B cell (primary cell): ENCODE data around the gene HMGB2. TPM values are rescaled to one million over a fixed set of nuclear protein-coding genes. Genes with fewer than 3 reads are reported as not detected.

Experiments
- ATAC-seq: fragments of 200-7000 bp; cut with Tn5 transposase; one replicate; pipeline ENCODE4 v1.10.0; 2021; ENCODE audit warnings: low read depth, mild to moderate bottlenecking, moderate number of reproducible peaks, moderate library complexity
- CTCF ChIA-PET: fragments of 350-600 bp; sonication (Branson Sonifier 250); formaldehyde crosslinking; loops from one replicate; lab custom pipeline; 2021; ENCODE audit warnings: antibody characterized with exemption, inconsistent platforms; lab: Charles Lee
- POLR2A ChIA-PET: fragments of 350-600 bp; sonication (Branson Sonifier 250); formaldehyde crosslinking; loops from one replicate; lab custom pipeline; 2021; ENCODE audit warnings: antibody characterized with exemption; lab: Charles Lee
- DNase-seq: peaks from one replicate; pipeline ENCODE4 v3.0.0; 2013
- H2AFZ ChIP-seq: 2 replicates; pipeline ENCODE4 v1.6.1; 2012; ENCODE audit warnings: mild to moderate bottlenecking, low read depth, low read length; ENCODE audit not compliant: insufficient read depth, poor library complexity, severe bottlenecking
- H3K27ac ChIP-seq, 2 donors: 1 replicate in 1 of 2; 2 replicates in 1 of 2; pipeline ENCODE4 v1.5.1; 2012 to 2013; ENCODE audit warnings: low read length in 2 of 2, mild to moderate bottlenecking in 2 of 2, moderate library complexity in 1 of 2
- H3K27me3 ChIP-seq, 4 experiments: fragments of 200-600 bp in 1 of 4; sonication (generic) in 1 of 4; replicated peaks in 1 of 4; 1 replicate in 2 of 4; 2 replicates in 2 of 4; pipeline versions ENCODE4 v1.6.1 to v1.7.0; 2013 to 2016; ENCODE audit warnings: low read length in 3 of 4, mild to moderate bottlenecking in 2 of 4, mixed read lengths in 1 of 4, moderate library complexity in 1 of 4; ENCODE audit not compliant: insufficient read depth in 4 of 4, control insufficient read depth in 3 of 4; ENCODE audit errors: control extremely low read depth in 1 of 4
- H3K36me3 ChIP-seq, 2 experiments: replicated peaks in 1 of 2; 1 replicate in 1 of 2; 2 replicates in 1 of 2; pipeline versions ENCODE4 v1.6.1 to v1.7.1; 2013; ENCODE audit warnings: low read length in 1 of 2; ENCODE audit not compliant: insufficient read depth in 2 of 2, control insufficient read depth in 1 of 2; ENCODE audit errors: control extremely low read depth in 1 of 2, extremely low read depth in 1 of 2
- H3K4me1 ChIP-seq, 2 donors: fragments of 200-600 bp in 1 of 2; sonication (generic) in 1 of 2; 1 replicate in 1 of 2; 2 replicates in 1 of 2; pipeline versions ENCODE4 v1.5.1 to v1.6.1; 2013 to 2017; ENCODE audit warnings: low read length in 2 of 2; ENCODE audit not compliant: control insufficient read depth in 2 of 2, insufficient read depth in 2 of 2
- H3K4me2 ChIP-seq: replicated peaks from 2 replicates; pipeline ENCODE3; 2012; ENCODE audit warnings: mild to moderate bottlenecking, low read depth, low read length; ENCODE audit not compliant: poor library complexity, severe bottlenecking
- H3K4me3 ChIP-seq, 5 experiments: fragments of 200-600 bp in 1 of 5; sonication (generic) in 1 of 5; 1 replicate in 3 of 5; 2 replicates in 2 of 5; pipeline versions ENCODE4 v1.5.1 to v1.7.0; 2011 to 2016; ENCODE audit warnings: low read length in 4 of 5, mild to moderate bottlenecking in 4 of 5, low read depth in 2 of 5, control low read depth in 1 of 5, moderate library complexity in 1 of 5; ENCODE audit not compliant: insufficient read depth in 1 of 5; ENCODE audit errors: control extremely low read depth in 1 of 5, extremely low read depth in 1 of 5
- H3K79me2 ChIP-seq: fragments of 200-600 bp; sonication (generic); one replicate; pipeline ENCODE4 v1.6.0; 2016; ENCODE audit warnings: low read length; ENCODE audit not compliant: control insufficient read depth, insufficient read depth
- H3K9ac ChIP-seq: fragments of 200-600 bp; sonication (generic); 2 replicates; pipeline ENCODE4 v1.6.1; 2017; ENCODE audit warnings: mild to moderate bottlenecking, low read length, moderate library complexity
- H3K9me3 ChIP-seq, 3 donors: one replicate each; pipeline versions ENCODE4 v1.6.1 to v1.7.1; 2013; ENCODE audit warnings: low read length in 2 of 3; ENCODE audit not compliant: control insufficient read depth in 2 of 3, insufficient read depth in 1 of 3; ENCODE audit errors: control extremely low read depth in 1 of 3
- H4K20me1 ChIP-seq: 2 replicates; pipeline ENCODE4 v1.6.0; 2012; ENCODE audit warnings: mild to moderate bottlenecking, low read length; ENCODE audit not compliant: insufficient read depth, control insufficient read depth, poor library complexity, severe bottlenecking
- H3K27ac Mint-ChIP-seq: one replicate; pipeline ENCODE4 v1.8.0; 2021; ENCODE audit warnings: mixed read lengths
- H3K27me3 Mint-ChIP-seq: one replicate; pipeline ENCODE4 v1.8.0; 2021; ENCODE audit warnings: mixed read lengths
- H3K4me1 Mint-ChIP-seq: one replicate; pipeline ENCODE4 v1.8.0; 2021; ENCODE audit warnings: mixed read lengths
- H3K4me3 Mint-ChIP-seq: one replicate; pipeline ENCODE4 v1.8.0; 2021; ENCODE audit warnings: mixed read lengths
- H3K9me3 Mint-ChIP-seq: one replicate; pipeline ENCODE4 v1.8.0; 2022; ENCODE audit warnings: mixed read lengths; ENCODE audit not compliant: insufficient read depth
- EZH2 ChIP-seq: IDR thresholded peaks from 2 replicates; pipeline ENCODE4 v1.6.1; 2012; ENCODE audit warnings: borderline replicate concordance, low read depth, mild to moderate bottlenecking, moderate library complexity, low read length; ENCODE audit not compliant: insufficient read depth, poor library complexity, severe bottlenecking
- WGBS: methylation state at CpG from one replicate; pipeline ENCODE4 v1.1.5; 2013; ENCODE audit warnings: missing lambda C conversion rate; ENCODE audit not compliant: insufficient coverage; 5-methylcytosine and 5-hydroxymethylcytosine counted together
- intact Hi-C: fragments of 100-400 bp; cut with micrococcal nuclease; formaldehyde crosslinking; loops from one replicate; pipeline ENCODE4 v1.10.0; 2022
- polyA plus RNA-seq: library from polyadenylated mRNA; depleted of rRNA; stranded (reverse); fragments of >200 nt; gene quantifications from 2 replicates; pipeline ENCODE4 v1.2.3, GENCODE V29; 2012
- total RNA-seq, 2 donors: library from RNA; stranded (reverse); fragments of 120-200 nt in 1 of 2; gene quantifications; 1 replicate in 1 of 2; 2 replicates in 1 of 2; pipeline versions ENCODE4 v1.2.3 to v1.2.4, GENCODE V29; 2013 to 2022
- TF ChIP-seq, protein P1 (sequence below): fragments of 200-600 bp; IDR thresholded peaks from one replicate; pipeline ENCODE4 v1.8.0; 2022; ENCODE audit warnings: antibody characterized with exemption, mild to moderate bottlenecking

HMGB2 gene
- total and polyA plus RNA-seq, 2 donors (not counting 1 experiment from before 2014, with no cell fraction given), result 44.1 to 82.5 TPM

DNA sequence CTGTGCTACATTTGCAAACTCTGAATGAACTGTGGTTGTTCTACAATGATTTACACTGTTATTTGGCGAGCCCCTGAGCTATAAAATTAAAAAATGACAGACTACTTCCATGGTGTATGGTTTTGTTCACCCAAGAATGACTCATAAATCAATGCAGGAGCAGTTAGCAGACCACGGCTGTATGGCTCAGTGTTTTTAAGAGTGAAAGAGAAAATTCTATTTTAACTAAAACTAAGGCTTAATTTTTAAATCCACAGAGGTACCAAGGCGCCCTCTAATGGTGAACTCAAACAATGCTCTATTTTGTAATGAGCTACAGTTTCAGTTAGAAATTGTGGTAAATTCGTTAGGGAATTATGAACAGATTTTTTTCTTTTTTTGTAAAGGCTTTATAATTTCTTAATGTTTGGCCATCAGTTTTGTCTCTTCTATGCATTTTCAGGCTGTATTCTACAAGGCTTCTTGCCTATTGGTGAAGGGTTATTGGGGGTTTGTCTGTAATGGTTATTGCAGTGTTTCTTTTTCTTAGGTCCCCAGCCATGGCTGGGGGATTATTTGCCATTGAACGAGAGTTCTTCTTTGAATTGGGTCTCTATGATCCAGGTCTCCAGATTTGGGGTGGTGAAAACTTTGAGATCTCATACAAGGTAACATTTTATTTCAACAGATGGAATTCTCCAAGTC lies 32.5 kb downstream of the HMGB2 start:
- peaks cover 2% of the 10 kb centered on the region for H3K4me1 Mint-ChIP-seq
- H3K27me3 Mint-ChIP-seq, result no peaks in the 10 kb centered on the region
- H3K27ac ChIP-seq, result no peak overlapping the region
- H4K20me1 ChIP-seq, result no peaks in the 10 kb centered on the region
- H2AFZ ChIP-seq, result no peak overlapping the region
- H3K4me3 Mint-ChIP-seq, result no peak overlapping the region
- no peak overlapping the region for H3K9ac ChIP-seq
- no peaks in the 10 kb centered on the region for H3K4me1 ChIP-seq
- no peaks in the 10 kb centered on the region for H3K9me3 Mint-ChIP-seq
- no peak for ATAC-seq
- ChIA-PET POLR2A (interaction anchor here (0.6 kb wide), 1 partner anchor 134 kb away, joined by 5 read pairs; no protein-coding TSS in a partner anchor), CTCF (interaction anchor here (0.5 to 3.8 kb wide), 36 partner anchors 8 to 939 kb away, joined by 3 to 115 read pairs (median 4); no protein-coding TSS in a partner anchor)
- intact Hi-C loops, result loop anchor here (1.0 to 5.0 kb wide), 2 partner anchors 274 to 288 kb away; no protein-coding TSS in a partner anchor
- peak; percentile 34 for DNase-seq
- no CpG with 5 or more reads among the region's 5 CpGs for WGBS
- no peaks in the 10 kb centered on the region for H3K27me3 ChIP-seq
- no peak overlapping the region for H3K27ac Mint-ChIP-seq
- TF ChIP-seq, protein P1, sequence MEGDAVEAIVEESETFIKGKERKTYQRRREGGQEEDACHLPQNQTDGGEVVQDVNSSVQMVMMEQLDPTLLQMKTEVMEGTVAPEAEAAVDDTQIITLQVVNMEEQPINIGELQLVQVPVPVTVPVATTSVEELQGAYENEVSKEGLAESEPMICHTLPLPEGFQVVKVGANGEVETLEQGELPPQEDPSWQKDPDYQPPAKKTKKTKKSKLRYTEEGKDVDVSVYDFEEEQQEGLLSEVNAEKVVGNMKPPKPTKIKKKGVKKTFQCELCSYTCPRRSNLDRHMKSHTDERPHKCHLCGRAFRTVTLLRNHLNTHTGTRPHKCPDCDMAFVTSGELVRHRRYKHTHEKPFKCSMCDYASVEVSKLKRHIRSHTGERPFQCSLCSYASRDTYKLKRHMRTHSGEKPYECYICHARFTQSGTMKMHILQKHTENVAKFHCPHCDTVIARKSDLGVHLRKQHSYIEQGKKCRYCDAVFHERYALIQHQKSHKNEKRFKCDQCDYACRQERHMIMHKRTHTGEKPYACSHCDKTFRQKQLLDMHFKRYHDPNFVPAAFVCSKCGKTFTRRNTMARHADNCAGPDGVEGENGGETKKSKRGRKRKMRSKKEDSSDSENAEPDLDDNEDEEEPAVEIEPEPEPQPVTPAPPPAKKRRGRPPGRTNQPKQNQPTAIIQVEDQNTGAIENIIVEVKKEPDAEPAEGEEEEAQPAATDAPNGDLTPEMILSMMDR, result peak; percentile 85
- TF ChIP-seq EZH2, result no peak
- no peak overlapping the region for H3K4me3 ChIP-seq
- H3K9me3 ChIP-seq, result no peaks in the 10 kb centered on the region
- H3K36me3 ChIP-seq, result peaks cover 7 to 9% of the 10 kb centered on the region in 2 experiments
- no peaks in the 10 kb centered on the region for H3K79me2 ChIP-seq
- H3K4me2 ChIP-seq, result no peak overlapping the region

DNA sequence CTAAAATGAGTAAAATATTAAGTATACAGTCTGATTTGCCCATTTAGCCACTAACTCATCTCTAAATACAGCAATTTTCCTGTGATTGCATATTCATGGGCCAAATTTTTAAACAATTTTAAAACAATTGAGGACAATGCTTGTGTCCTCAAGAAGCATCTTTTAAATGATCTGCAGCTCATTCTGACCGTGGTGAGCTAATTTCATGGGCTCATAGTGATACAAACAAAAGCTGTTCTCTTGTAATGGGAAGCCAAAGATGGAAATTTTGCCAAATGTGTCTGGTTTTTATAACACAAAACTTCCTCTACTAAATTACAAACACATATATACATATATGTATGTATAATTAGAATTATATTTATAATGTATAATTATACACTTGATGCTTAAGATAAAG lies 39.7 kb downstream of the HMGB2 start:
- POLR2A ChIA-PET, result no interaction called here

More for the DNA sequence above, 39.7 kb downstream of the HMGB2 start:
- H3K4me1 ChIP-seq, result no peaks in the 10 kb centered on the region
- no peak overlapping the region for H3K4me2 ChIP-seq
- DNase-seq, result no peak
- intact Hi-C loops, result no loop called here
- Mint-ChIP-seq H3K4me3 (no peak overlapping the region), H3K4me1 (no peaks in the 10 kb centered on the region), H3K9me3 (no peaks in the 10 kb centered on the region), H3K27ac (no peak overlapping the region), H3K27me3 (no peaks in the 10 kb centered on the region)
- no peak for TF ChIP-seq EZH2
- TF ChIP-seq, protein P1, result no peak
- no peak overlapping the region for H2AFZ ChIP-seq
- H3K36me3 ChIP-seq, result peaks cover 4% of the 10 kb centered on the region in 2 experiments
- H3K27me3 ChIP-seq, result no peaks in the 10 kb centered on the region
- no peaks in the 10 kb centered on the region for H4K20me1 ChIP-seq
- 100% methylated on average over 1 of the region's 1 CpG for WGBS
- no peak overlapping the region for H3K4me3 ChIP-seq
- no peak for ATAC-seq
- H3K9me3 ChIP-seq, result no peaks in the 10 kb centered on the region
- H3K27ac ChIP-seq, result no peak overlapping the region
- CTCF ChIA-PET, result interaction anchor here (1.6 kb wide), 1 partner anchor 10 kb away, joined by 3 read pairs; no protein-coding TSS in a partner anchor
- H3K9ac ChIP-seq, result no peak overlapping the region
- H3K79me2 ChIP-seq, result no peaks in the 10 kb centered on the region
